Measurements from ENCODE around the gene GON4L. TPM values are rescaled to one million over a fixed set of nuclear protein-coding genes. Genes with fewer than 3 reads are reported as not detected.
A peak's percentile ranks its signal among the peaks of the same experiment; 100 is the strongest.

Gene GON4L
- total RNA-seq, 1 donor, result 39.4 TPM

- Histone ChIP-seq H3K9me3 (ENCODE audit: low read depth, low read length) (no peaks in the 10 kb centered on the region), H3K27me3 (ENCODE audit: insufficient read depth, low read length) (no peaks in the 10 kb centered on the region), H2AFZ (ENCODE audit: low read length) (peak within 1 kb of the TSS; percentile 90), H3K4me1 (ENCODE audit: insufficient read depth, low read length) (peaks cover 26% of the 10 kb centered on the region), H3K79me2 (ENCODE audit: insufficient read depth, low read length) (peaks cover 40% of the 10 kb centered on the region), H3K4me2 (ENCODE audit: insufficient read depth, low read length) (peak within 1 kb of the TSS; percentile 93), H3K36me3 (ENCODE audit: insufficient read depth, low read length) (peaks cover 10% of the 10 kb centered on the region), H3K4me3 (ENCODE audit: insufficient read depth, low read length) (peak within 1 kb of the TSS; percentile 73), H4K20me1 (ENCODE audit: insufficient read depth, low read length) (no peaks in the 10 kb centered on the region), H3K27ac (ENCODE audit: low read depth, low read length) (peak within 1 kb of the TSS; percentile 94)
- DNase-seq (ENCODE audit: insufficient read length, low spot score, missing footprints), result peak; percentile 90
- TF ChIP-seq CTCF (IDR thresholded peaks at IDR 0.05; ENCODE audit: extremely low read depth, low read depth, low read length), result no peak
These were observed 2.3 kb upstream of the GON4L start, which contains the start of gene SYT11 for GRCh38 chr1:155859234-155859829. SYT11 (plus strand) TSS chr1:155859567; CDS start chr1:155859762, 195 bp downstream.

GRCh38 chr1:155858800-155859233, 1.8 kb upstream of the GON4L start:
- Histone ChIP-seq H3K4me3 (ENCODE audit: insufficient read depth, low read length) (peak overlapping the region; percentile 73), H3K9me3 (ENCODE audit: low read depth, low read length) (no peaks in the 10 kb centered on the region), H3K4me1 (ENCODE audit: insufficient read depth, low read length) (peaks cover 26% of the 10 kb centered on the region), H3K4me2 (ENCODE audit: insufficient read depth, low read length) (peak overlapping the region; percentile 93), H2AFZ (ENCODE audit: low read length) (peak overlapping the region; percentile 74), H3K27ac (ENCODE audit: low read depth, low read length) (peak overlapping the region; percentile 94), H3K36me3 (ENCODE audit: insufficient read depth, low read length) (peaks cover 15% of the 10 kb centered on the region), H4K20me1 (ENCODE audit: insufficient read depth, low read length) (no peaks in the 10 kb centered on the region), H3K27me3 (ENCODE audit: insufficient read depth, low read length) (no peaks in the 10 kb centered on the region), H3K79me2 (ENCODE audit: insufficient read depth, low read length) (peaks cover 43% of the 10 kb centered on the region)
- no peak for TF ChIP-seq CTCF (IDR thresholded peaks at IDR 0.05; ENCODE audit: extremely low read depth, low read depth, low read length)
- DNase-seq (ENCODE audit: insufficient read length, low spot score, missing footprints), result no peak

GRCh38 chr1:155856257-155856974, 598 bp downstream of the GON4L start:
- peak overlapping the region; percentile 83 for H3K4me3 ChIP-seq (ENCODE audit: insufficient read depth, low read length)
- H3K9me3 ChIP-seq (ENCODE audit: low read depth, low read length), result no peaks in the 10 kb centered on the region
- DNase-seq (ENCODE audit: insufficient read length, low spot score, missing footprints), result no peak
- H2AFZ ChIP-seq (ENCODE audit: low read length), result peak overlapping the region; percentile 92
- H3K79me2 ChIP-seq (ENCODE audit: insufficient read depth, low read length), result peaks cover 53% of the 10 kb centered on the region
- H3K4me1 ChIP-seq (ENCODE audit: insufficient read depth, low read length), result peaks cover 26% of the 10 kb centered on the region
- peak overlapping the region; percentile 68 for H3K27ac ChIP-seq (ENCODE audit: low read depth, low read length)
- H3K27me3 ChIP-seq (ENCODE audit: insufficient read depth, low read length), result no peaks in the 10 kb centered on the region
- no peak for TF ChIP-seq CTCF (IDR thresholded peaks at IDR 0.05; ENCODE audit: extremely low read depth, low read depth, low read length)
- peaks cover 31% of the 10 kb centered on the region for H3K36me3 ChIP-seq (ENCODE audit: insufficient read depth, low read length)
- no peaks in the 10 kb centered on the region for H4K20me1 ChIP-seq (ENCODE audit: insufficient read depth, low read length)
- peak overlapping the region; percentile 80 for H3K4me2 ChIP-seq (ENCODE audit: insufficient read depth, low read length)

- Histone ChIP-seq H3K4me3 (ENCODE audit: insufficient read depth, low read length) (no peak overlapping the region), H3K36me3 (ENCODE audit: insufficient read depth, low read length) (peaks cover 47% of the 10 kb centered on the region), H4K20me1 (ENCODE audit: insufficient read depth, low read length) (peaks cover 15% of the 10 kb centered on the region), H3K79me2 (ENCODE audit: insufficient read depth, low read length) (peaks cover 89% of the 10 kb centered on the region), H3K27ac (ENCODE audit: low read depth, low read length) (no peak overlapping the region), H3K9me3 (ENCODE audit: low read depth, low read length) (no peaks in the 10 kb centered on the region), H2AFZ (ENCODE audit: low read length) (no peak overlapping the region), H3K4me1 (ENCODE audit: insufficient read depth, low read length) (no peaks in the 10 kb centered on the region), H3K4me2 (ENCODE audit: insufficient read depth, low read length) (no peak overlapping the region), H3K27me3 (ENCODE audit: insufficient read depth, low read length) (no peaks in the 10 kb centered on the region)
- no peak for TF ChIP-seq CTCF (IDR thresholded peaks at IDR 0.05; ENCODE audit: extremely low read depth, low read depth, low read length)
- DNase-seq (ENCODE audit: insufficient read length, low spot score, missing footprints), result no peak
These were observed 6.7 kb downstream of the GON4L start for GRCh38 chr1:155850345-155850744.

Data from osteoblast (primary cell).